Measurements from ENCODE around the gene TSPAN9. TPM values are rescaled to one million over a fixed set of nuclear protein-coding genes. Genes with fewer than 3 reads are reported as not detected.

The TSPAN9 gene
- total RNA-seq, 2 donors from 2014 or later = 41.9 to 50.0 TPM

GRCh38 chr12:3247077-3247476 lies 169.9 kb downstream of the TSPAN9 start:
- Histone ChIP-seq H3K36me3 (no peaks in the 10 kb centered on the region), H3K9me3 (no peaks in the 10 kb centered on the region), H3K4me3 (no peak overlapping the region), H3K4me1 (replicated peaks) (peaks cover under 1% of the 10 kb centered on the region), H3K27ac (no peak overlapping the region), H3K27me3 (replicated peaks; ENCODE audit: insufficient read depth) (no peaks in the 10 kb centered on the region)
- 53% methylated on average over 11 of the region's 11 CpGs for WGBS
- no peak for DNase-seq (ENCODE audit: low spot score)
- no peak for TF ChIP-seq CTCF (IDR thresholded peaks at IDR 0.05)
- no peak for TF ChIP-seq POLR2AphosphoS5 (IDR thresholded peaks at IDR 0.05)
- TF ChIP-seq POLR2A (IDR thresholded peaks at IDR 0.05) = no peak
- intact Hi-C loops (cut with DNase I) = no loop called here

- Histone ChIP-seq H3K36me3 (no peaks in the 10 kb centered on the region), H3K27ac (no peak overlapping the region), H3K4me1 (replicated peaks) (peaks cover 4% of the 10 kb centered on the region), H3K4me3 (no peak overlapping the region), H3K9me3 (no peaks in the 10 kb centered on the region), H3K27me3 (replicated peaks; ENCODE audit: insufficient read depth) (no peaks in the 10 kb centered on the region)
- 82% methylated on average over 9 of the region's 9 CpGs for WGBS
- TF ChIP-seq CTCF (IDR thresholded peaks at IDR 0.05) (no peak), POLR2AphosphoS5 (IDR thresholded peaks at IDR 0.05) (no peak), POLR2A (IDR thresholded peaks at IDR 0.05) (no peak)
- DNase-seq (ENCODE audit: low spot score) = no peak
- intact Hi-C loops (cut with DNase I) = no loop called here
Measured at GRCh38 chr12:3247629-3248161, 170.5 kb downstream of the TSPAN9 start.

GRCh38 chr12:3249081-3249800 lies 172.1 kb downstream of the TSPAN9 start:
- peaks cover 6% of the 10 kb centered on the region for H3K4me1 ChIP-seq (replicated peaks)
- no peaks in the 10 kb centered on the region for H3K9me3 ChIP-seq
- no peak overlapping the region for H3K4me3 ChIP-seq
- intact Hi-C loops (cut with DNase I) = no loop called here
- H3K36me3 ChIP-seq = no peaks in the 10 kb centered on the region
- DNase-seq (ENCODE audit: low spot score) = no peak
- no peaks in the 10 kb centered on the region for H3K27me3 ChIP-seq (replicated peaks; ENCODE audit: insufficient read depth)
- no peak overlapping the region for H3K27ac ChIP-seq
- 91% methylated on average over 16 of the region's 16 CpGs for WGBS
- no peak for TF ChIP-seq POLR2A (IDR thresholded peaks at IDR 0.05)
- TF ChIP-seq CTCF (IDR thresholded peaks at IDR 0.05) = no peak
- no peak for TF ChIP-seq POLR2AphosphoS5 (IDR thresholded peaks at IDR 0.05)

- Histone ChIP-seq H3K36me3 (no peaks in the 10 kb centered on the region), H3K27me3 (replicated peaks; ENCODE audit: insufficient read depth) (no peaks in the 10 kb centered on the region), H3K27ac (no peak overlapping the region), H3K9me3 (no peaks in the 10 kb centered on the region), H3K4me1 (replicated peaks) (peaks cover 6% of the 10 kb centered on the region), H3K4me3 (no peak overlapping the region)
- TF ChIP-seq CTCF (IDR thresholded peaks at IDR 0.05) (no peak), POLR2AphosphoS5 (IDR thresholded peaks at IDR 0.05) (no peak), POLR2A (IDR thresholded peaks at IDR 0.05) (no peak)
- WGBS = 93% methylated on average over 6 of the region's 6 CpGs
- DNase-seq (ENCODE audit: low spot score) = no peak
- intact Hi-C loops (cut with DNase I) = no loop called here
Measured at GRCh38 chr12:3250034-3250433, 172.9 kb downstream of the TSPAN9 start.

GRCh38 chr12:3250576-3250975 lies 173.4 kb downstream of the TSPAN9 start:
- H3K4me1 ChIP-seq (replicated peaks) = peaks cover 6% of the 10 kb centered on the region
- intact Hi-C loops (cut with DNase I) = no loop called here
- TF ChIP-seq POLR2AphosphoS5 (IDR thresholded peaks at IDR 0.05) (no peak), CTCF (IDR thresholded peaks at IDR 0.05) (no peak), POLR2A (IDR thresholded peaks at IDR 0.05) (no peak)
- H3K4me3 ChIP-seq = no peak overlapping the region
- 92% methylated on average over 8 of the region's 8 CpGs for WGBS
- H3K27me3 ChIP-seq (replicated peaks; ENCODE audit: insufficient read depth) = no peaks in the 10 kb centered on the region
- H3K9me3 ChIP-seq = no peaks in the 10 kb centered on the region
- no peak for DNase-seq (ENCODE audit: low spot score)
- H3K27ac ChIP-seq = no peak overlapping the region
- no peaks in the 10 kb centered on the region for H3K36me3 ChIP-seq
